Lower leg skin (tissue), 3 donors: Measurements from ENCODE around the gene SP100.

Experiments used
- POLR2A ChIP-seq, 2 donors: fragments of 450-650 bp; IDR thresholded peaks; one replicate each; pipeline ENCODE4 v1.6.1; 2016 to 2017; ENCODE audit warnings: antibody characterized with exemption in 2 of 2, mild to moderate bottlenecking in 1 of 2, moderate library complexity in 1 of 2
- TF ChIP-seq, protein P1 (sequence below), 3 donors: fragments of 450-650 bp; IDR thresholded peaks; one replicate each; pipeline ENCODE4 v1.5.1; 2016; ENCODE audit warnings: antibody characterized with exemption in 3 of 3, mild to moderate bottlenecking in 3 of 3, moderate library complexity in 2 of 3

- TF ChIP-seq, protein P1, sequence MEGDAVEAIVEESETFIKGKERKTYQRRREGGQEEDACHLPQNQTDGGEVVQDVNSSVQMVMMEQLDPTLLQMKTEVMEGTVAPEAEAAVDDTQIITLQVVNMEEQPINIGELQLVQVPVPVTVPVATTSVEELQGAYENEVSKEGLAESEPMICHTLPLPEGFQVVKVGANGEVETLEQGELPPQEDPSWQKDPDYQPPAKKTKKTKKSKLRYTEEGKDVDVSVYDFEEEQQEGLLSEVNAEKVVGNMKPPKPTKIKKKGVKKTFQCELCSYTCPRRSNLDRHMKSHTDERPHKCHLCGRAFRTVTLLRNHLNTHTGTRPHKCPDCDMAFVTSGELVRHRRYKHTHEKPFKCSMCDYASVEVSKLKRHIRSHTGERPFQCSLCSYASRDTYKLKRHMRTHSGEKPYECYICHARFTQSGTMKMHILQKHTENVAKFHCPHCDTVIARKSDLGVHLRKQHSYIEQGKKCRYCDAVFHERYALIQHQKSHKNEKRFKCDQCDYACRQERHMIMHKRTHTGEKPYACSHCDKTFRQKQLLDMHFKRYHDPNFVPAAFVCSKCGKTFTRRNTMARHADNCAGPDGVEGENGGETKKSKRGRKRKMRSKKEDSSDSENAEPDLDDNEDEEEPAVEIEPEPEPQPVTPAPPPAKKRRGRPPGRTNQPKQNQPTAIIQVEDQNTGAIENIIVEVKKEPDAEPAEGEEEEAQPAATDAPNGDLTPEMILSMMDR (IDR thresholded peaks at IDR 0.05): no peak
- no peak for TF ChIP-seq POLR2A (IDR thresholded peaks at IDR 0.05)
These were observed 56.6 kb downstream of the SP100 start for GRCh38 chr2:230472621-230473018.
